ENCODE measurements around the gene PRELID3B. TPM values are rescaled to one million over a fixed set of nuclear protein-coding genes. Genes with fewer than 3 reads are reported as not detected.

The PRELID3B gene
- total RNA-seq (2014; rRNA removed) = 58.2 and 65.1 TPM in 2 replicates
- polyA plus RNA-seq (2012) = 25.4 TPM

GRCh38 chr20:59042151-59042795 lies at the start of gene PRELID3B:
Gene PRELID3B, minus strand, starts transcription at chr20:59042786. Its CDS starts 56 bp downstream, at chr20:59042730.
- peak; percentile 29 for DNase-seq (ENCODE audit: low read depth)

GRCh38 chr20:59087829-59088433 lies 45.3 kb upstream of the PRELID3B start:
- peak; percentile 50 for DNase-seq (ENCODE audit: low read depth)

GRCh38 chr20:59086923-59087322 lies 44.3 kb upstream of the PRELID3B start:
- DNase-seq (ENCODE audit: low read depth) = no peak

GRCh38 chr20:59084041-59084850 lies 41.7 kb upstream of the PRELID3B start:
- no peak for DNase-seq (ENCODE audit: low read depth)

GRCh38 chr20:59082981-59083380 lies 40.4 kb upstream of the PRELID3B start:
- peak; percentile 30 for DNase-seq (ENCODE audit: low read depth)

- peak; percentile 7 for DNase-seq (ENCODE audit: low read depth)
Observed at GRCh38 chr20:59082077-59082740, 39.6 kb upstream of the PRELID3B start.

- DNase-seq (ENCODE audit: low read depth) = no peak
Observed at GRCh38 chr20:59081036-59081435, 38.5 kb upstream of the PRELID3B start.

- DNase-seq (ENCODE audit: low read depth) = no peak
Observed at GRCh38 chr20:59078231-59078630, 35.6 kb upstream of the PRELID3B start.

GRCh38 chr20:59077705-59078104 lies 35.1 kb upstream of the PRELID3B start:
- DNase-seq (ENCODE audit: low read depth) = no peak

GRCh38 chr20:59075934-59076508 lies 33.4 kb upstream of the PRELID3B start:
- no peak for DNase-seq (ENCODE audit: low read depth)

- DNase-seq (ENCODE audit: low read depth) = no peak
Observed at GRCh38 chr20:59074456-59074855, 31.9 kb upstream of the PRELID3B start.

- DNase-seq (ENCODE audit: low read depth) = no peak
Observed at GRCh38 chr20:59073582-59073981, 31.0 kb upstream of the PRELID3B start.

- DNase-seq (ENCODE audit: low read depth) = no peak
Observed at GRCh38 chr20:59071216-59071615, 28.6 kb upstream of the PRELID3B start.

GRCh38 chr20:59069026-59069425 lies 26.4 kb upstream of the PRELID3B start:
- no peak for DNase-seq (ENCODE audit: low read depth)

GRCh38 chr20:59068534-59068933 lies 25.9 kb upstream of the PRELID3B start:
- DNase-seq (ENCODE audit: low read depth) = no peak

- no peak for DNase-seq (ENCODE audit: low read depth)
Observed at GRCh38 chr20:59064214-59064722, 21.7 kb upstream of the PRELID3B start.

- DNase-seq (ENCODE audit: low read depth) = peak; percentile 41
Observed at GRCh38 chr20:59063358-59064213, 21.0 kb upstream of the PRELID3B start.

GRCh38 chr20:59062081-59062480 lies 19.5 kb upstream of the PRELID3B start:
- DNase-seq (ENCODE audit: low read depth) = no peak

GRCh38 chr20:59055302-59055701 lies 12.7 kb upstream of the PRELID3B start:
- no peak for DNase-seq (ENCODE audit: low read depth)

- no peak for DNase-seq (ENCODE audit: low read depth)
Observed at GRCh38 chr20:59051666-59052185, 9.1 kb upstream of the PRELID3B start.

Measured in LHCN-M2 (cell line).